Measurements from ENCODE around the gene BATF2. TPM values are rescaled to one million over a fixed set of nuclear protein-coding genes. Genes with fewer than 3 reads are reported as not detected.

BATF2 gene
- polyA plus RNA-seq, 2 of the 4 experiments (the other 2 are of a cell fraction): 0.21 to 0.67 TPM

DNA sequence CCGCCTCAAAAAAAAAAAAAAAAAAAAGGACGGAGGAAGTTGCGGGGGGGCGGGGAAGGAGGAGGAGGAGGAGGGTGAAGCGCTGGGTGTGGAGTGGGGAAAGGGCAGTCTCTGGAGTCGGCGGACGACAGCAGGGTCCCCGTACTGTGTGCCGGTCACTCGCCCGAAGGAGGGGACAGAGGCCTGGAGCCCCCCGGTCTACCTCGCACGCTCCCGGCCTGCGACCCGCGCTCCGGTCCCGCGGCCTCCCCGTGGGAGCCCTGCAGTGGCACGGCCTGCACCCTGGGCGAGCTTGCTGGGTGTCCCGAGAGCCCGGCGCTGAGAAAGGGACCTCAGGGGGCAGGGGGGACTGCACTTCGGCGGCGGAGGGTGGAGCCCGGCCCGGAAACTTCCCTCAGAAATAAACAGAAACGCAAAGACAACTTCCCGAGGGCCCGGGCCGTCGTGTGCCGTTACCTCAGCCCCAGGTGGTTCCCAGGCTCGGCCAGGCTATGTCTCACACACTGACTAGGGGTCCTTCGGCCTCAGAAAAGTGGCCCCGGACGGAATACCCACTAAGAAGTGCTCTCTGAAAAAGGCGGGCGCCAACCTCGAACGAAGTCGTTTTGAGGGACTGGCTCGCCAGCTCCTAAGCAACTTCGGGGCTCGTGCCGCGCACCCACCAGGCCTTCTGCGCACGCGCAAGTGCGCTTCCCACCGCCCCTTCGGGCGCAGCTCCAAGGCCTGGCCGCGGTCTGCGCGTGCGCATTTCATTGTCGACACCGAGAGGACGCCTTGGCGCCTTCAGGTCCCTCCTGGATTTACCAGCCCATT is 25.1 kb downstream of the BATF2 start, which contains the start of gene MAJIN:
Gene MAJIN (minus strand): TSS at position 688 of the 813 bp plus-strand sequence. CDS start 12,703 bp downstream, outside the sequence.
- WGBS (ENCODE audit: missing lambda C conversion rate): 70% methylated on average over 55 of the region's 69 CpGs
- FAIRE-seq: no peak
- peak; percentile 69 to 88 for DNase-seq (ENCODE audit: low read depth in 1 of 2, low spot score in 1 of 2)
- POLR2A ChIA-PET: interaction anchor here (1.0 kb wide), 1 partner anchor 43 kb away, joined by 3 read pairs; the partner anchor contains the start of gene ARL2
- H3K9me3 ChIP-seq: no peaks in the 10 kb centered on the region
- CTCF ChIA-PET: interaction anchor here (0.8 to 1.1 kb wide), 3 partner anchors 34 to 105 kb away, joined by 3 to 4 read pairs (median 3); no protein-coding TSS in a partner anchor
- H3K27ac ChIP-seq: peak within 1 kb of the TSS; percentile 56 to 71; a peak in 5 of 6 replicates
- TF ChIP-seq, protein P1, sequence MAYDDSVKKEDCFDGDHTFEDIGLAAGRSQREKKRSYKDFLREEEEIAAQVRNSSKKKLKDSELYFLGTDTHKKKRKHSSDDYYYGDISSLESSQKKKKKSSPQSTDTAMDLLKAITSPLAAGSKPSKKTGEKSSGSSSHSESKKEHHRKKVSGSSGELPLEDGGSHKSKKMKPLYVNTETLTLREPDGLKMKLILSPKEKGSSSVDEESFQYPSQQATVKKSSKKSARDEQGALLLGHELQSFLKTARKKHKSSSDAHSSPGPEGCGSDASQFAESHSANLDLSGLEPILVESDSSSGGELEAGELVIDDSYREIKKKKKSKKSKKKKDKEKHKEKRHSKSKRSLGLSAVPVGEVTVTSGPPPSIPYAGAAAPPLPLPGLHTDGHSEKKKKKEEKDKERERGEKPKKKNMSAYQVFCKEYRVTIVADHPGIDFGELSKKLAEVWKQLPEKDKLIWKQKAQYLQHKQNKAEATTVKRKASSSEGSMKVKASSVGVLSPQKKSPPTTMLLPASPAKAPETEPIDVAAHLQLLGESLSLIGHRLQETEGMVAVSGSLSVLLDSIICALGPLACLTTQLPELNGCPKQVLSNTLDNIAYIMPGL (CRISPR knock-in tag; IDR thresholded peaks at IDR 0.05; ENCODE audit: borderline replicate concordance): no peak
- TF ChIP-seq, protein P2, sequence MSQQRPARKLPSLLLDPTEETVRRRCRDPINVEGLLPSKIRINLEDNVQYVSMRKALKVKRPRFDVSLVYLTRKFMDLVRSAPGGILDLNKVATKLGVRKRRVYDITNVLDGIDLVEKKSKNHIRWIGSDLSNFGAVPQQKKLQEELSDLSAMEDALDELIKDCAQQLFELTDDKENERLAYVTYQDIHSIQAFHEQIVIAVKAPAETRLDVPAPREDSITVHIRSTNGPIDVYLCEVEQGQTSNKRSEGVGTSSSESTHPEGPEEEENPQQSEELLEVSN (IDR thresholded peaks at IDR 0.05; ENCODE audit: borderline replicate concordance, low read depth): peak; percentile 99
- TF ChIP-seq TFCP2L1 (CRISPR knock-in tag; IDR thresholded peaks at IDR 0.05): no peak
- TF ChIP-seq, protein P3, sequence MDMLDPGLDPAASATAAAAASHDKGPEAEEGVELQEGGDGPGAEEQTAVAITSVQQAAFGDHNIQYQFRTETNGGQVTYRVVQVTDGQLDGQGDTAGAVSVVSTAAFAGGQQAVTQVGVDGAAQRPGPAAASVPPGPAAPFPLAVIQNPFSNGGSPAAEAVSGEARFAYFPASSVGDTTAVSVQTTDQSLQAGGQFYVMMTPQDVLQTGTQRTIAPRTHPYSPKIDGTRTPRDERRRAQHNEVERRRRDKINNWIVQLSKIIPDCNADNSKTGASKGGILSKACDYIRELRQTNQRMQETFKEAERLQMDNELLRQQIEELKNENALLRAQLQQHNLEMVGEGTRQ (IDR thresholded peaks at IDR 0.05): peak; percentile 12; the same call in 1 of the 2 replicates
- no peak for TF ChIP-seq ZFP36 (IDR thresholded peaks at IDR 0.05; ENCODE audit: borderline replicate concordance, partially characterized antibody)
- TF ChIP-seq RARB (CRISPR knock-in tag; IDR thresholded peaks at IDR 0.05): no peak
- TF ChIP-seq ZNF302 (CRISPR knock-in tag; IDR thresholded peaks at IDR 0.05): no peak
- no peak for TF ChIP-seq KDM1A (IDR thresholded peaks at IDR 0.05; ENCODE audit: low read depth)
- TF ChIP-seq MAFK (IDR thresholded peaks at IDR 0.05; ENCODE audit: partially characterized antibody): no peak
- TF ChIP-seq, protein P4, sequence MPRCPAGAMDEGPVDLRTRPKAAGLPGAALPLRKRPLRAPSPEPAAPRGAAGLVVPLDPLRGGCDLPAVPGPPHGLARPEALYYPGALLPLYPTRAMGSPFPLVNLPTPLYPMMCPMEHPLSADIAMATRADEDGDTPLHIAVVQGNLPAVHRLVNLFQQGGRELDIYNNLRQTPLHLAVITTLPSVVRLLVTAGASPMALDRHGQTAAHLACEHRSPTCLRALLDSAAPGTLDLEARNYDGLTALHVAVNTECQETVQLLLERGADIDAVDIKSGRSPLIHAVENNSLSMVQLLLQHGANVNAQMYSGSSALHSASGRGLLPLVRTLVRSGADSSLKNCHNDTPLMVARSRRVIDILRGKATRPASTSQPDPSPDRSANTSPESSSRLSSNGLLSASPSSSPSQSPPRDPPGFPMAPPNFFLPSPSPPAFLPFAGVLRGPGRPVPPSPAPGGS (IDR thresholded peaks at IDR 0.05): no peak
- TF ChIP-seq RNF2 (IDR thresholded peaks at IDR 0.05; ENCODE audit: borderline replicate concordance, low read depth): peak; percentile 77; the same call in 1 of the 2 replicates
- TF ChIP-seq TP53 (CRISPR knock-in tag; IDR thresholded peaks at IDR 0.05): no peak
- TF ChIP-seq, protein P5, sequence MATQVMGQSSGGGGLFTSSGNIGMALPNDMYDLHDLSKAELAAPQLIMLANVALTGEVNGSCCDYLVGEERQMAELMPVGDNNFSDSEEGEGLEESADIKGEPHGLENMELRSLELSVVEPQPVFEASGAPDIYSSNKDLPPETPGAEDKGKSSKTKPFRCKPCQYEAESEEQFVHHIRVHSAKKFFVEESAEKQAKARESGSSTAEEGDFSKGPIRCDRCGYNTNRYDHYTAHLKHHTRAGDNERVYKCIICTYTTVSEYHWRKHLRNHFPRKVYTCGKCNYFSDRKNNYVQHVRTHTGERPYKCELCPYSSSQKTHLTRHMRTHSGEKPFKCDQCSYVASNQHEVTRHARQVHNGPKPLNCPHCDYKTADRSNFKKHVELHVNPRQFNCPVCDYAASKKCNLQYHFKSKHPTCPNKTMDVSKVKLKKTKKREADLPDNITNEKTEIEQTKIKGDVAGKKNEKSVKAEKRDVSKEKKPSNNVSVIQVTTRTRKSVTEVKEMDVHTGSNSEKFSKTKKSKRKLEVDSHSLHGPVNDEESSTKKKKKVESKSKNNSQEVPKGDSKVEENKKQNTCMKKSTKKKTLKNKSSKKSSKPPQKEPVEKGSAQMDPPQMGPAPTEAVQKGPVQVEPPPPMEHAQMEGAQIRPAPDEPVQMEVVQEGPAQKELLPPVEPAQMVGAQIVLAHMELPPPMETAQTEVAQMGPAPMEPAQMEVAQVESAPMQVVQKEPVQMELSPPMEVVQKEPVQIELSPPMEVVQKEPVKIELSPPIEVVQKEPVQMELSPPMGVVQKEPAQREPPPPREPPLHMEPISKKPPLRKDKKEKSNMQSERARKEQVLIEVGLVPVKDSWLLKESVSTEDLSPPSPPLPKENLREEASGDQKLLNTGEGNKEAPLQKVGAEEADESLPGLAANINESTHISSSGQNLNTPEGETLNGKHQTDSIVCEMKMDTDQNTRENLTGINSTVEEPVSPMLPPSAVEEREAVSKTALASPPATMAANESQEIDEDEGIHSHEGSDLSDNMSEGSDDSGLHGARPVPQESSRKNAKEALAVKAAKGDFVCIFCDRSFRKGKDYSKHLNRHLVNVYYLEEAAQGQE (IDR thresholded peaks at IDR 0.05): no peak
- TF ChIP-seq, protein P6, sequence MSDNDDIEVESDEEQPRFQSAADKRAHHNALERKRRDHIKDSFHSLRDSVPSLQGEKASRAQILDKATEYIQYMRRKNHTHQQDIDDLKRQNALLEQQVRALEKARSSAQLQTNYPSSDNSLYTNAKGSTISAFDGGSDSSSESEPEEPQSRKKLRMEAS (IDR thresholded peaks at IDR 0.05): peak; percentile 99
- TF ChIP-seq EP300 (IDR thresholded peaks at IDR 0.05): no peak
- no peak for TF ChIP-seq ZC3H11A (IDR thresholded peaks at IDR 0.05)
- TF ChIP-seq ESRRA (IDR thresholded peaks at IDR 0.05; ENCODE audit: borderline replicate concordance, low read length): no peak
- TF ChIP-seq HOXB5 (CRISPR knock-in tag; IDR thresholded peaks at IDR 0.05): 0 out of 2 replicates have a peak, but pooled peaks have one; percentile 42
- TF ChIP-seq CHD4 (IDR thresholded peaks at IDR 0.05; ENCODE audit: borderline replicate concordance): no peak
- TF ChIP-seq JUNB (IDR thresholded peaks at IDR 0.05): no peak
- no peak for TF ChIP-seq SMC3 (IDR thresholded peaks at IDR 0.05)
- no peak for TF ChIP-seq NPAS2 (CRISPR knock-in tag; IDR thresholded peaks at IDR 0.05; ENCODE audit: borderline replicate concordance)
- no peak for TF ChIP-seq PHF8 (IDR thresholded peaks at IDR 0.05; ENCODE audit: borderline replicate concordance, low read depth)
- no peak for TF ChIP-seq ZSCAN20 (CRISPR knock-in tag; IDR thresholded peaks at IDR 0.05)
- no peak for TF ChIP-seq KDM5A (IDR thresholded peaks at IDR 0.05)
- no peak for TF ChIP-seq MYC (IDR thresholded peaks at IDR 0.05; ENCODE audit: borderline replicate concordance, low read length)
- TF ChIP-seq, protein P7, sequence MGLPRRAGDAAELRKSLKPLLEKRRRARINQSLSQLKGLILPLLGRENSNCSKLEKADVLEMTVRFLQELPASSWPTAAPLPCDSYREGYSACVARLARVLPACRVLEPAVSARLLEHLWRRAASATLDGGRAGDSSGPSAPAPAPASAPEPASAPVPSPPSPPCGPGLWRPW (IDR thresholded peaks at IDR 0.05): no peak
- no peak for TF ChIP-seq RAD21 (conservative IDR thresholded peaks at IDR 0.05 in 1 of 2, IDR thresholded peaks at IDR 0.05 in 1 of 2)
- H3K4me3 ChIP-seq: peak within 1 kb of the TSS; percentile 27
- peak within 1 kb of the TSS; percentile 69 for H3K4me2 ChIP-seq
- ATAC-seq: peak; percentile 64 to 79
- H3K4me1 ChIP-seq: peaks cover 9% of the 10 kb centered on the region

Data from A549 (cell line).